ENCODE measurements around the gene MTHFD2.

- TF ChIP-seq CTCF (IDR thresholded peaks at IDR 0.05) (no peak), EZH2 (IDR thresholded peaks at IDR 0.05) (no peak)
Observed at GRCh38 chr2:74228772-74229171, 30.4 kb downstream of the MTHFD2 start.
